Measurements from ENCODE around the gene HDGFL2. TPM values are rescaled to one million over a fixed set of nuclear protein-coding genes. Genes with fewer than 3 reads are reported as not detected.

HDGFL2 gene
- total and polyA plus RNA-seq, 10 of the 15 experiments (the other 5 are each of a cell fraction or from before 2014, with no cell fraction given) = 0.16 to 56.9 (median 25.3) TPM

Small RNA genes lying within 50 kb of the gene (microRNA-seq; reads per million reads assigned to microRNA genes)
- 20.3 reads per million, percentile 55 among the genes with 10 or more reads in this experiment for gene MIR4746

Small RNA genes lying within 50 kb of the gene (small RNA-seq; reads per million reads assigned to genes)
- not detected for gene MIR4746

Other genes with a start within 250 kb of the HDGFL2 start
Only the 7 nearest of the 16 such genes appear.
- gene SH3GL1, start 71.8 kb upstream of the HDGFL2 start, total RNA-seq (2014; rRNA removed) = 24.0 and 28.9 TPM in 2 replicates
- 9.2 and 11.8 TPM in 2 replicates for gene SH3GL1, start 71.8 kb upstream of the HDGFL2 start, total RNA-seq (2014; rRNA removed; fragmentation: Illumina TruSeq; extraction: Trizol)
- gene SH3GL1, start 71.8 kb upstream of the HDGFL2 start, total RNA-seq (2021) = 41.5 and 47.4 TPM in 2 replicates
- 20.3 and 28.0 TPM in 2 replicates for gene SH3GL1, start 71.8 kb upstream of the HDGFL2 start, polyA plus RNA-seq (2011; rRNA removed)
- 1.6 and 9.2 TPM in 2 replicates for gene SH3GL1, start 71.8 kb upstream of the HDGFL2 start, polyA plus RNA-seq (2014; fragmentation: Illumina TruSeq; extraction: Trizol)
- gene SH3GL1, start 71.8 kb upstream of the HDGFL2 start, polyA plus RNA-seq (2014; fragmentation: Nextera tagmentation; extraction: Ambion mirVana) = 1 to 10 TPM in 1 of 2 experiments, under 1 TPM in 1; 0.93 to 3.0 TPM
- gene SH3GL1, start 71.8 kb upstream of the HDGFL2 start, polyA plus RNA-seq (2014; rRNA removed) = 36.5 and 44.0 TPM in 2 replicates
- gene SH3GL1, start 71.8 kb upstream of the HDGFL2 start, polyA plus RNA-seq (2016; fragmentation: Nextera tagmentation; extraction: Ambion mirVana) = 10 to 100 TPM; 30.0 to 32.5 TPM
- gene CHAF1A, start 69.7 kb upstream of the HDGFL2 start, total RNA-seq (2014; rRNA removed) = 33.0 and 37.7 TPM in 2 replicates
- gene CHAF1A, start 69.7 kb upstream of the HDGFL2 start, total RNA-seq (2014; rRNA removed; fragmentation: Illumina TruSeq; extraction: Trizol) = 27.2 and 28.4 TPM in 2 replicates
- gene CHAF1A, start 69.7 kb upstream of the HDGFL2 start, total RNA-seq (2021) = 59.8 and 69.1 TPM in 2 replicates
- 20.1 and 26.2 TPM in 2 replicates for gene CHAF1A, start 69.7 kb upstream of the HDGFL2 start, polyA plus RNA-seq (2011; rRNA removed)
- 30.6 and 41.4 TPM in 2 replicates for gene CHAF1A, start 69.7 kb upstream of the HDGFL2 start, polyA plus RNA-seq (2014; fragmentation: Illumina TruSeq; extraction: Trizol)
- gene CHAF1A, start 69.7 kb upstream of the HDGFL2 start, polyA plus RNA-seq (2014; fragmentation: Nextera tagmentation; extraction: Ambion mirVana) = 1 to 10 TPM; 1.3 to 3.2 TPM
- 62.6 and 69.2 TPM in 2 replicates for gene CHAF1A, start 69.7 kb upstream of the HDGFL2 start, polyA plus RNA-seq (2014; rRNA removed)
- 10 to 100 TPM; 41.7 to 47.5 TPM for gene CHAF1A, start 69.7 kb upstream of the HDGFL2 start, polyA plus RNA-seq (2016; fragmentation: Nextera tagmentation; extraction: Ambion mirVana)
- 20.5 and 34.8 TPM in 2 replicates for gene UBXN6, start 14.5 kb upstream of the HDGFL2 start, total RNA-seq (2014; rRNA removed)
- 13.1 and 17.3 TPM in 2 replicates for gene UBXN6, start 14.5 kb upstream of the HDGFL2 start, total RNA-seq (2014; rRNA removed; fragmentation: Illumina TruSeq; extraction: Trizol)
- 49.1 and 50.8 TPM in 2 replicates for gene UBXN6, start 14.5 kb upstream of the HDGFL2 start, total RNA-seq (2021)
- gene UBXN6, start 14.5 kb upstream of the HDGFL2 start, polyA plus RNA-seq (2011; rRNA removed) = 15.2 and 29.5 TPM in 2 replicates
- gene UBXN6, start 14.5 kb upstream of the HDGFL2 start, polyA plus RNA-seq (2014; fragmentation: Illumina TruSeq; extraction: Trizol) = 2.1 and 7.0 TPM in 2 replicates
- 1 to 10 TPM in 1 of 2 experiments, under 1 TPM in 1; 0.47 to 2.1 TPM for gene UBXN6, start 14.5 kb upstream of the HDGFL2 start, polyA plus RNA-seq (2014; fragmentation: Nextera tagmentation; extraction: Ambion mirVana)
- gene UBXN6, start 14.5 kb upstream of the HDGFL2 start, polyA plus RNA-seq (2014; rRNA removed) = 38.7 and 49.7 TPM in 2 replicates
- 1 to 10 TPM; 6.6 to 8.6 TPM for gene UBXN6, start 14.5 kb upstream of the HDGFL2 start, polyA plus RNA-seq (2016; fragmentation: Nextera tagmentation; extraction: Ambion mirVana)
- 0.05 and 0.06 TPM in 2 replicates for gene PLIN4, start 46.2 kb downstream of the HDGFL2 start, total RNA-seq (2014; rRNA removed)
- 0.04 and 0.05 TPM in 2 replicates for gene PLIN4, start 46.2 kb downstream of the HDGFL2 start, total RNA-seq (2014; rRNA removed; fragmentation: Illumina TruSeq; extraction: Trizol)
- 0.08 and 0.10 TPM in 2 replicates for gene PLIN4, start 46.2 kb downstream of the HDGFL2 start, total RNA-seq (2021)
- 0.01 TPM in 2 replicates for gene PLIN4, start 46.2 kb downstream of the HDGFL2 start, polyA plus RNA-seq (2011; rRNA removed)
- gene PLIN4, start 46.2 kb downstream of the HDGFL2 start, polyA plus RNA-seq (2014; fragmentation: Illumina TruSeq; extraction: Trizol) = 0.01 and 0.08 TPM in 2 replicates
- gene PLIN4, start 46.2 kb downstream of the HDGFL2 start, polyA plus RNA-seq (2014; fragmentation: Nextera tagmentation; extraction: Ambion mirVana) = not detected
- 0.04 and 0.14 TPM in 2 replicates for gene PLIN4, start 46.2 kb downstream of the HDGFL2 start, polyA plus RNA-seq (2014; rRNA removed)
- under 1 TPM; 0.09 to 0.11 TPM for gene PLIN4, start 46.2 kb downstream of the HDGFL2 start, polyA plus RNA-seq (2016; fragmentation: Nextera tagmentation; extraction: Ambion mirVana)
- gene PLIN5, start 62.9 kb downstream of the HDGFL2 start, total RNA-seq (2014; rRNA removed) = not detected in 2 replicates
- not detected in 2 replicates for gene PLIN5, start 62.9 kb downstream of the HDGFL2 start, total RNA-seq (2014; rRNA removed; fragmentation: Illumina TruSeq; extraction: Trizol)
- 0.11 and 0.15 TPM in 2 replicates for gene PLIN5, start 62.9 kb downstream of the HDGFL2 start, total RNA-seq (2021)
- 0.20 and 0.33 TPM in 2 replicates for gene PLIN5, start 62.9 kb downstream of the HDGFL2 start, polyA plus RNA-seq (2011; rRNA removed)
- not detected in 2 replicates for gene PLIN5, start 62.9 kb downstream of the HDGFL2 start, polyA plus RNA-seq (2014; fragmentation: Illumina TruSeq; extraction: Trizol)
- gene PLIN5, start 62.9 kb downstream of the HDGFL2 start, polyA plus RNA-seq (2014; fragmentation: Nextera tagmentation; extraction: Ambion mirVana) = not detected
- not detected in 2 replicates for gene PLIN5, start 62.9 kb downstream of the HDGFL2 start, polyA plus RNA-seq (2014; rRNA removed)
- not detected for gene PLIN5, start 62.9 kb downstream of the HDGFL2 start, polyA plus RNA-seq (2016; fragmentation: Nextera tagmentation; extraction: Ambion mirVana)
- gene LRG1, start 67.7 kb downstream of the HDGFL2 start, total RNA-seq (2014; rRNA removed) = 0.44 and 0.62 TPM in 2 replicates
- 0.51 and 0.63 TPM in 2 replicates for gene LRG1, start 67.7 kb downstream of the HDGFL2 start, total RNA-seq (2014; rRNA removed; fragmentation: Illumina TruSeq; extraction: Trizol)
- 1.1 and 1.2 TPM in 2 replicates for gene LRG1, start 67.7 kb downstream of the HDGFL2 start, total RNA-seq (2021)
- 2.5 and 4.7 TPM in 2 replicates for gene LRG1, start 67.7 kb downstream of the HDGFL2 start, polyA plus RNA-seq (2011; rRNA removed)
- gene LRG1, start 67.7 kb downstream of the HDGFL2 start, polyA plus RNA-seq (2014; fragmentation: Illumina TruSeq; extraction: Trizol) = 0.13 and 0.53 TPM in 2 replicates
- gene LRG1, start 67.7 kb downstream of the HDGFL2 start, polyA plus RNA-seq (2014; fragmentation: Nextera tagmentation; extraction: Ambion mirVana) = under 1 TPM; 0.29 to 0.31 TPM
- 1.0 and 1.6 TPM in 2 replicates for gene LRG1, start 67.7 kb downstream of the HDGFL2 start, polyA plus RNA-seq (2014; rRNA removed)
- gene LRG1, start 67.7 kb downstream of the HDGFL2 start, polyA plus RNA-seq (2016; fragmentation: Nextera tagmentation; extraction: Ambion mirVana) = under 1 TPM; 0.43 TPM
- gene SEMA6B, start 87.4 kb downstream of the HDGFL2 start, total RNA-seq (2014; rRNA removed) = not detected in 2 replicates
- not detected in 2 replicates for gene SEMA6B, start 87.4 kb downstream of the HDGFL2 start, total RNA-seq (2014; rRNA removed; fragmentation: Illumina TruSeq; extraction: Trizol)
- gene SEMA6B, start 87.4 kb downstream of the HDGFL2 start, total RNA-seq (2021) = 0.08 and 0.13 TPM in 2 replicates
- not detected in 2 replicates for gene SEMA6B, start 87.4 kb downstream of the HDGFL2 start, polyA plus RNA-seq (2011; rRNA removed)
- not detected in 2 replicates for gene SEMA6B, start 87.4 kb downstream of the HDGFL2 start, polyA plus RNA-seq (2014; fragmentation: Illumina TruSeq; extraction: Trizol)
- not detected for gene SEMA6B, start 87.4 kb downstream of the HDGFL2 start, polyA plus RNA-seq (2014; fragmentation: Nextera tagmentation; extraction: Ambion mirVana)
- gene SEMA6B, start 87.4 kb downstream of the HDGFL2 start, polyA plus RNA-seq (2014; rRNA removed) = not detected in 2 replicates
- gene SEMA6B, start 87.4 kb downstream of the HDGFL2 start, polyA plus RNA-seq (2016; fragmentation: Nextera tagmentation; extraction: Ambion mirVana) = not detected

Data from GM12878 (cell line).